ENCODE data around the gene LRRC61. TPM values are rescaled to one million over a fixed set of nuclear protein-coding genes. Genes with fewer than 3 reads are reported as not detected.

Gene LRRC61
- total RNA-seq, 2 experiments from 2014 or later: not detected

GRCh38 chr7:150372271-150373048, 49.3 kb downstream of the LRRC61 start:
- BruUV-seq (replicated peaks): no TSS peak
- POLR2A ChIA-PET: no interaction called here
- TF ChIP-seq CTCF (conservative IDR thresholded peaks at IDR 0.05; ENCODE audit: low read length): no peak
- no peak for TF ChIP-seq EZH2phosphoT487 (IDR thresholded peaks at IDR 0.05; ENCODE audit: borderline replicate concordance, low read depth, low read length)
- H3K9me3 ChIP-seq (ENCODE audit: low read length): no peaks in the 10 kb centered on the region
- CTCF ChIA-PET (ENCODE audit: unreplicated experiment): no interaction called here
- H3K4me3 ChIP-seq (ENCODE audit: low read depth, low read length, poor library complexity, severe bottlenecking): no peak overlapping the region
- no peaks in the 10 kb centered on the region for H3K9me2 ChIP-seq (ENCODE audit: insufficient read depth, low read length)
- intact Hi-C loops (cut with micrococcal nuclease; ENCODE audit: unreplicated experiment): loop anchor here (10.0 kb wide), 2 partner anchors 508 to 602 kb away; partner anchors contain the start of gene KCNH2
- H3K36me3 ChIP-seq (ENCODE audit: insufficient read depth, low read length): no peaks in the 10 kb centered on the region
- no peaks in the 10 kb centered on the region for H4K20me1 ChIP-seq (ENCODE audit: insufficient read depth, low read length)
- no peak overlapping the region for H3K27ac ChIP-seq (ENCODE audit: low read depth, low read length, poor library complexity, severe bottlenecking)
- H2AFZ ChIP-seq (ENCODE audit: low read length): no peak overlapping the region
- no peak for DNase-seq (ENCODE audit: low spot score)
- H3K79me2 ChIP-seq (ENCODE audit: insufficient read depth, low read depth, low read length): no peaks in the 10 kb centered on the region
- H3K4me1 ChIP-seq (ENCODE audit: insufficient read depth, low read length, poor library complexity, severe bottlenecking): peaks cover 62% of the 10 kb centered on the region
- H3K4me2 ChIP-seq (ENCODE audit: low read length): no peak overlapping the region

GRCh38 chr7:150373049-150373801, 50.1 kb downstream of the LRRC61 start:
- no TSS peak for BruUV-seq (replicated peaks)

More at GRCh38 chr7:150373049-150373801, 50.1 kb downstream of the LRRC61 start:
- Histone ChIP-seq H3K9me2 (ENCODE audit: insufficient read depth, low read length) (no peaks in the 10 kb centered on the region), H3K36me3 (ENCODE audit: insufficient read depth, low read length) (no peaks in the 10 kb centered on the region), H4K20me1 (ENCODE audit: insufficient read depth, low read length) (no peaks in the 10 kb centered on the region), H3K4me2 (ENCODE audit: low read length) (peak overlapping the region; percentile 18; the same call in 1 of the 2 replicates), H3K4me3 (ENCODE audit: low read depth, low read length, poor library complexity, severe bottlenecking) (no peak overlapping the region), H3K27ac (ENCODE audit: low read depth, low read length, poor library complexity, severe bottlenecking) (no peak overlapping the region), H3K4me1 (ENCODE audit: insufficient read depth, low read length, poor library complexity, severe bottlenecking) (peaks cover 62% of the 10 kb centered on the region), H3K79me2 (ENCODE audit: insufficient read depth, low read depth, low read length) (no peaks in the 10 kb centered on the region), H2AFZ (ENCODE audit: low read length) (no peak overlapping the region), H3K9me3 (ENCODE audit: low read length) (no peaks in the 10 kb centered on the region)
- CTCF ChIA-PET (ENCODE audit: unreplicated experiment): no interaction called here
- intact Hi-C loops (cut with micrococcal nuclease; ENCODE audit: unreplicated experiment): loop anchor here (10.0 kb wide), 2 partner anchors 508 to 602 kb away; partner anchors contain the start of gene KCNH2
- DNase-seq (ENCODE audit: low spot score): peak; percentile 45
- TF ChIP-seq CTCF (conservative IDR thresholded peaks at IDR 0.05; ENCODE audit: low read length) (no peak), EZH2phosphoT487 (IDR thresholded peaks at IDR 0.05; ENCODE audit: borderline replicate concordance, low read depth, low read length) (no peak)
- POLR2A ChIA-PET: interaction anchor here (2.8 kb wide), 1 partner anchor 33 kb away, joined by 10 read pairs; a partner anchor contains a TSS

All from OCI-LY7 (cell line).